Keratinocyte (primary cell): Measurements from ENCODE around the gene MYH10.

Source experiments
- CTCF ChIP-seq, 3 experiments: IDR thresholded peaks in 1 of 3; conservative IDR thresholded peaks in 1 of 3; optimal IDR thresholded peaks in 1 of 3; 2 replicates in 2 of 3; 3 replicates in 1 of 3; pipeline versions ENCODE3 to v1.5.1; 2011; ENCODE audit warnings: low read length in 3 of 3, mild to moderate bottlenecking in 3 of 3, moderate library complexity in 2 of 3, control low read depth in 1 of 3, inconsistent platforms in 1 of 3; ENCODE audit not compliant: insufficient read depth in 2 of 3; ENCODE audit errors: extremely low read depth in 1 of 3
- EZH2 ChIP-seq: IDR thresholded peaks from one replicate; pipeline ENCODE4 v1.6.1; 2012; ENCODE audit warnings: inconsistent platforms, mild to moderate bottlenecking, low read length, moderate library complexity

- TF ChIP-seq CTCF (optimal IDR thresholded peaks at IDR 0.05 in 1 of 3, IDR thresholded peaks at IDR 0.05 in 1 of 3, conservative IDR thresholded peaks at IDR 0.05 in 1 of 3; ENCODE audit: extremely low read depth in 1 of 3, insufficient read depth in 2 of 3, low read length in 3 of 3) = no peak
- no peak for TF ChIP-seq EZH2
These were observed 31.0 kb downstream of the MYH10 start for GRCh38 chr17:8599351-8600011.
